Measurements from ENCODE around the gene TRMT1L. TPM values are rescaled to one million over a fixed set of nuclear protein-coding genes. Genes with fewer than 3 reads are reported as not detected.

The TRMT1L gene
- total and polyA plus RNA-seq, 2 donors (not counting 3 experiments of a cell fraction or from before 2014, with no cell fraction given) = 7.9 to 12.8 TPM

DNA sequence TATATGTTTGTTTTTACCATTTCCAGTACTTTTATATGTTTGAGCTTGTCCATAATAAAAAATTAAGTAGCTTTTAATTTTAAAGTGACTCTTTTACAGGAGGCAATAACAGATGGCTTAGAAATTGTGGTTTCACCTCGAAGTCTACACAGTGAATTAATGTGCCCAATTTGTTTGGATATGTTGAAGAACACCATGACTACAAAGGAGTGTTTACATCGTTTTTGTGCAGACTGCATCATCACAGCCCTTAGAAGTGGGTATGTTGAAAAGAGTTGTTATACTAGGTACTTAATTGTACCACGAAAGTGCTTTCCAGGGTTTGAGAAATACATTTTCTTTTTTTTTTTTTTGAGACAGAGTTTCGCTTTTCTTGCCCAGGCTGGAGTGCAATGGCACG lies 65.3 kb downstream of the TRMT1L start:
- no peaks in the 10 kb centered on the region for H3K79me2 ChIP-seq (ENCODE audit: control insufficient read depth, insufficient read depth, low read length)
- H3K9ac ChIP-seq (replicated peaks; ENCODE audit: extremely low read depth, insufficient read depth, low read length) = no peak overlapping the region
- no TSS peak for BruUV-seq (replicated peaks)
- no peak overlapping the region for H2AFZ ChIP-seq (ENCODE audit: low read depth, low read length)
- H4K20me1 ChIP-seq (replicated peaks; ENCODE audit: control insufficient read depth, extremely low read depth, insufficient read depth, low read length) = no peaks in the 10 kb centered on the region
- peaks cover 2 to 4% of the 10 kb centered on the region in 2 experiments for H3K36me3 ChIP-seq (ENCODE audit: control insufficient read depth in 2 of 2, extremely low read depth in 1 of 2, insufficient read depth in 2 of 2, low read length in 2 of 2)
- ChIA-PET CTCF (interaction anchor here (0.8 to 1.0 kb wide), 2 partner anchors 12 to 147 kb away, joined by 3 to 4 read pairs; no protein-coding TSS in a partner anchor), POLR2A (no interaction called here)
- H3K27me3 ChIP-seq (ENCODE audit: control insufficient read depth in 2 of 2, insufficient read depth in 2 of 2, low read length in 2 of 2) = no peaks in the 10 kb centered on the region
- no peaks in the 10 kb centered on the region for H3K9me3 ChIP-seq (replicated peaks; ENCODE audit: control insufficient read depth, insufficient read depth, low read length)
- DNase-seq (ENCODE audit: low read depth, low spot score) (no peak), FAIRE-seq (no peak)
- no peak overlapping the region for H3K27ac ChIP-seq (ENCODE audit: insufficient read depth, low read depth, low read length)
- H3K4me2 ChIP-seq (ENCODE audit: insufficient read depth, low read length) = no peak overlapping the region
- no peaks in the 10 kb centered on the region for H3K4me1 ChIP-seq (ENCODE audit: control insufficient read depth, extremely low read depth, insufficient read depth, low read length)
- H3K9me1 ChIP-seq (replicated peaks; ENCODE audit: control insufficient read depth, extremely low read depth, insufficient read depth, low read length) = no peaks in the 10 kb centered on the region
- dilution Hi-C loops (cut with MboI; ENCODE audit: extremely low pct_ligation_motif_present, low sequenced_read_pairs) (no loop called here), intact Hi-C loops (cut with micrococcal nuclease) (no loop called here)
- TF ChIP-seq MYC (IDR thresholded peaks at IDR 0.05; ENCODE audit: low read depth, low read length) (no peak), GATA2 (IDR thresholded peaks at IDR 0.05; ENCODE audit: insufficient read depth, insufficient read length, low read depth, low read length) (no peak), EZH2 (IDR thresholded peaks at IDR 0.05; ENCODE audit: borderline replicate concordance, low read depth, low read length, severe bottlenecking) (no peak), FOS (IDR thresholded peaks at IDR 0.05; ENCODE audit: borderline replicate concordance, insufficient read depth, low read length) (no peak), POLR2A (IDR thresholded peaks at IDR 0.05; ENCODE audit: low read depth, low read length) (no peak), JUN (IDR thresholded peaks at IDR 0.05; ENCODE audit: borderline replicate concordance, insufficient read depth, insufficient read length, low read depth) (no peak), POLR2AphosphoS5 (IDR thresholded peaks at IDR 0.05; ENCODE audit: insufficient read depth, low read depth, low read length) (no peak)
- TF ChIP-seq, protein P1, sequence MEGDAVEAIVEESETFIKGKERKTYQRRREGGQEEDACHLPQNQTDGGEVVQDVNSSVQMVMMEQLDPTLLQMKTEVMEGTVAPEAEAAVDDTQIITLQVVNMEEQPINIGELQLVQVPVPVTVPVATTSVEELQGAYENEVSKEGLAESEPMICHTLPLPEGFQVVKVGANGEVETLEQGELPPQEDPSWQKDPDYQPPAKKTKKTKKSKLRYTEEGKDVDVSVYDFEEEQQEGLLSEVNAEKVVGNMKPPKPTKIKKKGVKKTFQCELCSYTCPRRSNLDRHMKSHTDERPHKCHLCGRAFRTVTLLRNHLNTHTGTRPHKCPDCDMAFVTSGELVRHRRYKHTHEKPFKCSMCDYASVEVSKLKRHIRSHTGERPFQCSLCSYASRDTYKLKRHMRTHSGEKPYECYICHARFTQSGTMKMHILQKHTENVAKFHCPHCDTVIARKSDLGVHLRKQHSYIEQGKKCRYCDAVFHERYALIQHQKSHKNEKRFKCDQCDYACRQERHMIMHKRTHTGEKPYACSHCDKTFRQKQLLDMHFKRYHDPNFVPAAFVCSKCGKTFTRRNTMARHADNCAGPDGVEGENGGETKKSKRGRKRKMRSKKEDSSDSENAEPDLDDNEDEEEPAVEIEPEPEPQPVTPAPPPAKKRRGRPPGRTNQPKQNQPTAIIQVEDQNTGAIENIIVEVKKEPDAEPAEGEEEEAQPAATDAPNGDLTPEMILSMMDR (IDR thresholded peaks at IDR 0.05; ENCODE audit: extremely low read depth in 1 of 2, insufficient read depth in 1 of 2, low read depth in 1 of 2, low read length in 2 of 2) = no peak
- TF ChIP-seq, protein P2, sequence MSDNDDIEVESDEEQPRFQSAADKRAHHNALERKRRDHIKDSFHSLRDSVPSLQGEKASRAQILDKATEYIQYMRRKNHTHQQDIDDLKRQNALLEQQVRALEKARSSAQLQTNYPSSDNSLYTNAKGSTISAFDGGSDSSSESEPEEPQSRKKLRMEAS (IDR thresholded peaks at IDR 0.05; ENCODE audit: insufficient read depth, insufficient read length) = no peak
- H3K4me3 ChIP-seq (replicated peaks in 1 of 3; ENCODE audit: insufficient read depth in 1 of 3, low read depth in 1 of 3, low read length in 3 of 3) = no peak overlapping the region
